GM13977 (cell line): Measurements from ENCODE around the gene KIFC3.

Experiments
- DNase-seq: peaks from one replicate; pipeline ENCODE4 v3.0.0; 2012; ENCODE audit warnings: low spot score
- CTCF ChIP-seq: IDR thresholded peaks from 2 replicates; pipeline ENCODE4 v1.5.1; 2012; ENCODE audit warnings: mild to moderate bottlenecking, control low read depth; ENCODE audit not compliant: insufficient read depth; ENCODE audit errors: extremely low read depth, missing control alignments
- in situ Hi-C: fragments of 300-500 bp; cut with MboI; formaldehyde crosslinking; loops from one replicate; pipeline ENCODE4 v1.12.0; 2022; ENCODE audit warnings: low sequenced_read_pairs, low pct_unique_long_range_greater_than_20kb, mixed read lengths, inconsistent platforms; ENCODE audit not compliant: unreplicated experiment

Gene KIFC3

GRCh38 chr16:57801809-57802340, 416 bp downstream of the KIFC3 start:
- in situ Hi-C loops = no loop called here
- DNase-seq = peak; percentile 38
- TF ChIP-seq CTCF = no peak

GRCh38 chr16:57801098-57801808, 1.0 kb downstream of the KIFC3 start:
- no peak for TF ChIP-seq CTCF
- DNase-seq = peak; percentile 22
- in situ Hi-C loops = no loop called here

- in situ Hi-C loops = no loop called here
- no peak for TF ChIP-seq CTCF
- no peak for DNase-seq
These were observed 1.8 kb downstream of the KIFC3 start for GRCh38 chr16:57800200-57801097.

GRCh38 chr16:57799600-57800199, 2.6 kb downstream of the KIFC3 start:
- in situ Hi-C loops = no loop called here
- TF ChIP-seq CTCF = no peak
- DNase-seq = no peak

- in situ Hi-C loops = no loop called here
- DNase-seq = no peak
- no peak for TF ChIP-seq CTCF
These were observed 3.2 kb downstream of the KIFC3 start for GRCh38 chr16:57798953-57799599.

- in situ Hi-C loops = no loop called here
- no peak for TF ChIP-seq CTCF
- DNase-seq = no peak
These were observed 4.0 kb downstream of the KIFC3 start for GRCh38 chr16:57798267-57798810.
